Adrenal gland (tissue), 12 donors: ENCODE measurements around the gene CHRM2. TPM values are rescaled to one million over a fixed set of nuclear protein-coding genes. Genes with fewer than 3 reads are reported as not detected.

Experiments
- DNase-seq, 7 donors: peaks; one replicate each; pipeline ENCODE4 v3.0.0-alpha.2; 2019 to 2020
- H3K27ac ChIP-seq, 5 donors: fragments of 200-600 bp; sonication (generic) in 4 of 5; 1 replicate in 3 of 5; 2 replicates in 2 of 5; pipeline versions ENCODE4 v1.5.1 to v1.8.0; 2016 to 2020; ENCODE audit warnings: mild to moderate bottlenecking in 1 of 5
- H3K27me3 ChIP-seq: fragments of 200-600 bp; 2 replicates; pipeline ENCODE4 v1.8.0; 2021
- H3K36me3 ChIP-seq, 2 donors: fragments of 200-600 bp; replicated peaks in 1 of 2; 1 replicate in 1 of 2; 2 replicates in 1 of 2; pipeline versions ENCODE4 v1.5.1 to v1.8.0; 2018 to 2022
- H3K4me1 ChIP-seq, 2 donors: fragments of 200-600 bp; replicated peaks in 1 of 2; 1 replicate in 1 of 2; 2 replicates in 1 of 2; pipeline versions ENCODE4 v1.5.1 to v1.8.0; 2018 to 2021
- H3K4me3 ChIP-seq, 4 donors: fragments of 200-600 bp; sonication (generic) in 3 of 4; one replicate each; pipeline ENCODE4 v1.5.1; 2016 to 2018
- H3K9me3 ChIP-seq, 3 donors: fragments of 200-600 bp; sonication (generic) in 1 of 3; replicated peaks in 1 of 3; 1 replicate in 2 of 3; 2 replicates in 1 of 3; pipeline versions ENCODE4 v1.5.1 to v1.8.0; 2016 to 2021
- CTCF ChIP-seq, 6 experiments: fragments of 450-650 bp in 4 of 6; fragments of 200-600 bp in 2 of 6; sonication (generic) in 1 of 6; IDR thresholded peaks; 1 replicate in 5 of 6; 2 replicates in 1 of 6; pipeline versions ENCODE4 v1.5.1 to v1.8.0; 2016 to 2021; ENCODE audit warnings: antibody characterized with exemption in 6 of 6, mild to moderate bottlenecking in 2 of 6, moderate library complexity in 1 of 6
- POLR2A ChIP-seq, 2 donors: fragments of 450-650 bp; IDR thresholded peaks; one replicate each; pipeline ENCODE4 v1.6.1; 2017; ENCODE audit warnings: antibody characterized with exemption in 2 of 2, mild to moderate bottlenecking in 2 of 2, moderate library complexity in 1 of 2
- WGBS, 4 donors: extraction: QIAGEN DNeasy Blood & Tissue Kit in 2 of 4; methylation state at CpG; one replicate each; pipeline versions ENCODE4 v1.1.5 to v1.1.7; 2013 to 2017; 5-methylcytosine and 5-hydroxymethylcytosine counted together
- intact Hi-C, 2 donors: fragments of 100-400 bp; cut with DNase I; formaldehyde crosslinking; loops; one replicate each; pipeline versions ENCODE4 v1.14.1 to v1.15.0; 2022 to 2023
- polyA plus RNA-seq, 3 donors: library from polyadenylated mRNA; stranded (reverse); fragments of 200-250 nt in 2 of 3; fragments of 350-450 nt in 1 of 3; fragmentation: Illumina TruSeq in 1 of 3; extraction: RNeasy Lipid Tissue Mini Kit (QIAGEN cat#74804) in 1 of 3; gene quantifications; one replicate each; pipeline ENCODE4 v1.2.3, GENCODE V29; 2013 to 2014
- total RNA-seq, 9 donors: library from RNA; depleted of rRNA in 4 of 9; stranded (reverse); fragments of >200 nt in 4 of 9; fragments of 120-200 nt in 1 of 9; fragmentation: NEBNext Ultra II Directional in 1 of 9; extraction: Animal tissue kit (Norgen Biotek cat#: 25700) in 1 of 9; gene quantifications; one replicate each; pipeline versions ENCODE4 v1.1.0 to v1.2.4, GENCODE V29; 2013 to 2023
- donor health status: healthy with polysubstance abuse.
- donor health status: Bipolar disorder and iron deficiency.
- donor health status: DM: yes; HTN: yes; CAD: no.
- donor health status: DM: no; HTN: no; CAD: no.
- donor health status: DM: no; HTN: no; CAD: no.
- donor health status: DM: yes; HTN: yes; CAD: no.

The CHRM2 gene
- total and polyA plus RNA-seq, 12 donors = 0.07 to 0.39 (median 0.22) TPM; not detected in 7

- intact Hi-C loops = no loop called here
- H3K4me1 ChIP-seq = peaks cover 0 to 10% of the 10 kb centered on the region in 2 donors
- 0 to 2% (median 1%) methylated on average over 23 to 41 of the region's 41 CpGs for WGBS, 4 donors
- H3K27ac ChIP-seq = no peak overlapping the region
- H3K36me3 ChIP-seq = no peaks in the 10 kb centered on the region
- H3K27me3 ChIP-seq = peaks cover 34% of the 10 kb centered on the region
- DNase-seq = no peak
- no peaks in the 10 kb centered on the region for H3K9me3 ChIP-seq
- TF ChIP-seq POLR2A (IDR thresholded peaks at IDR 0.05) (no peak), CTCF (IDR thresholded peaks at IDR 0.05) (no peak)
- H3K4me3 ChIP-seq = no peak overlapping the region
Observed at GRCh38 chr7:136870866-136871487, 2.5 kb downstream of the CHRM2 start.

- DNase-seq = no peak
- intact Hi-C loops = no loop called here
- H3K4me3 ChIP-seq = no peak overlapping the region
- H3K27ac ChIP-seq = no peak overlapping the region
- no peaks in the 10 kb centered on the region for H3K36me3 ChIP-seq
- no peaks in the 10 kb centered on the region for H3K9me3 ChIP-seq
- peaks cover 0 to 10% of the 10 kb centered on the region in 2 donors for H3K4me1 ChIP-seq
- WGBS, 4 donors = 32 to 48% (median 36%) methylated on average over 2 of the region's 2 CpGs
- peaks cover 22% of the 10 kb centered on the region for H3K27me3 ChIP-seq
- TF ChIP-seq CTCF (IDR thresholded peaks at IDR 0.05) (peak in 2 of 6 experiments; percentile 16 to 23), POLR2A (IDR thresholded peaks at IDR 0.05) (no peak)
Observed at GRCh38 chr7:136874393-136875032, 6.1 kb downstream of the CHRM2 start.

GRCh38 chr7:136877509-136877908, 9.1 kb downstream of the CHRM2 start:
- no peaks in the 10 kb centered on the region for H3K36me3 ChIP-seq
- 73 to 88% (median 77%) methylated on average over 1 of the region's 1 CpG for WGBS, 4 donors
- H3K27me3 ChIP-seq = no peaks in the 10 kb centered on the region
- H3K27ac ChIP-seq = no peak overlapping the region
- H3K4me1 ChIP-seq = no peaks in the 10 kb centered on the region
- TF ChIP-seq POLR2A (IDR thresholded peaks at IDR 0.05) (no peak), CTCF (IDR thresholded peaks at IDR 0.05) (no peak)
- no peaks in the 10 kb centered on the region for H3K9me3 ChIP-seq
- intact Hi-C loops = no loop called here
- no peak overlapping the region for H3K4me3 ChIP-seq
- no peak for DNase-seq

GRCh38 chr7:136877990-136878389, 9.5 kb downstream of the CHRM2 start:
- no peak for DNase-seq
- no peak for TF ChIP-seq CTCF (IDR thresholded peaks at IDR 0.05)
- TF ChIP-seq POLR2A (IDR thresholded peaks at IDR 0.05) = no peak
- WGBS, 4 donors = 45 to 60% (median 57%) methylated on average over 2 of the region's 2 CpGs
- intact Hi-C loops = no loop called here
- H3K4me1 ChIP-seq = no peaks in the 10 kb centered on the region
- H3K27ac ChIP-seq = no peak overlapping the region
- H3K9me3 ChIP-seq = no peaks in the 10 kb centered on the region
- no peak overlapping the region for H3K4me3 ChIP-seq
- no peaks in the 10 kb centered on the region for H3K27me3 ChIP-seq
- no peaks in the 10 kb centered on the region for H3K36me3 ChIP-seq
